Fibroblast of lung (primary cell): ENCODE data around the gene GLMP. TPM values are rescaled to one million over a fixed set of nuclear protein-coding genes. Genes with fewer than 3 reads are reported as not detected.

Experiments
- DNase-seq, 2 donors: peaks; one replicate each; pipeline versions ENCODE4 v3.0.0 to v3.0.0-alpha.2; 2010; ENCODE audit warnings: low read depth in 2 of 2
- H2AFZ ChIP-seq: 2 replicates; pipeline ENCODE4 v1.5.1; 2012; ENCODE audit warnings: low read length, control low read depth, inconsistent platforms
- H3K27ac ChIP-seq: 2 replicates; pipeline ENCODE4 v1.5.1; 2011; ENCODE audit warnings: low read length, control low read depth; ENCODE audit not compliant: insufficient read depth
- H3K27me3 ChIP-seq: 2 replicates; pipeline ENCODE4 v1.5.1; 2011; ENCODE audit warnings: mild to moderate bottlenecking, low read length; ENCODE audit not compliant: control insufficient read depth, insufficient read depth
- H3K36me3 ChIP-seq: 2 replicates; pipeline ENCODE4 v1.5.1; 2011; ENCODE audit warnings: low read length; ENCODE audit not compliant: control insufficient read depth, insufficient read depth
- H3K4me1 ChIP-seq: 2 replicates; pipeline ENCODE4 v1.5.1; 2011; ENCODE audit warnings: low read length; ENCODE audit not compliant: control insufficient read depth, insufficient read depth; ENCODE audit errors: extremely low read depth
- H3K4me2 ChIP-seq: 2 replicates; pipeline ENCODE4 v1.5.1; 2011; ENCODE audit warnings: low read length, control low read depth; ENCODE audit not compliant: insufficient read depth; ENCODE audit errors: extremely low read depth
- H3K4me3 ChIP-seq, 4 experiments: fragments of 200-600 bp in 1 of 4; sonication (generic) in 1 of 4; replicated peaks in 1 of 4; 2 replicates each; pipeline ENCODE4 v1.5.1; 2011 to 2016; ENCODE audit warnings: low read length in 4 of 4, low read depth in 3 of 4, mild to moderate bottlenecking in 3 of 4, control low read depth in 2 of 4, inconsistent platforms in 1 of 4, mixed read lengths in 1 of 4; ENCODE audit not compliant: insufficient read depth in 1 of 4; ENCODE audit errors: control extremely low read depth in 1 of 4
- H3K79me2 ChIP-seq: 2 replicates; pipeline ENCODE4 v1.5.1; 2012; ENCODE audit warnings: mild to moderate bottlenecking, low read length, inconsistent platforms; ENCODE audit not compliant: control insufficient read depth, insufficient read depth
- H3K9ac ChIP-seq: 2 replicates; pipeline ENCODE4 v1.5.1; 2011; ENCODE audit warnings: mild to moderate bottlenecking, low read length, control low read depth; ENCODE audit not compliant: insufficient read depth
- H3K9me3 ChIP-seq: 2 replicates; pipeline ENCODE4 v1.5.1; 2012; ENCODE audit warnings: low read depth, low read length; ENCODE audit not compliant: control insufficient read depth, insufficient read depth
- H4K20me1 ChIP-seq: 2 replicates; pipeline ENCODE4 v1.5.1; 2011; ENCODE audit warnings: low read length; ENCODE audit not compliant: control insufficient read depth, insufficient read depth; ENCODE audit errors: extremely low read depth
- CTCF ChIP-seq, 2 donors: IDR thresholded peaks in 1 of 2; conservative IDR thresholded peaks in 1 of 2; 1 replicate in 1 of 2; 2 replicates in 1 of 2; pipeline ENCODE4 v1.5.1; 2011 to 2012; ENCODE audit warnings: low read length in 2 of 2, control low read depth in 1 of 2, inconsistent platforms in 1 of 2, low read depth in 1 of 2, mild to moderate bottlenecking in 1 of 2
- EZH2 ChIP-seq: IDR thresholded peaks from 2 replicates; pipeline ENCODE4 v1.5.1; 2012; ENCODE audit warnings: low read length, control low read depth, mild to moderate bottlenecking; ENCODE audit errors: missing control alignments
- polyA plus RNA-seq, 2 donors: library from polyadenylated mRNA; depleted of rRNA in 1 of 2; stranded (reverse) in 1 of 2; unstranded in 1 of 2; fragments of >200 nt; gene quantifications; 2 replicates each; pipeline ENCODE4 v1.2.1, GENCODE V29; 2011 to 2012; ENCODE audit warnings: missing spikeins in 1 of 2
- total RNA-seq: library from RNA; depleted of rRNA; stranded (reverse); fragments of >200 nt; gene quantifications from 2 replicates; pipeline ENCODE4 v1.2.1, GENCODE V29; 2014

Gene GLMP
- total and polyA plus RNA-seq, 2 donors (not counting 1 experiment from before 2014, with no cell fraction given): 40.4 to 93.5 TPM

DNA sequence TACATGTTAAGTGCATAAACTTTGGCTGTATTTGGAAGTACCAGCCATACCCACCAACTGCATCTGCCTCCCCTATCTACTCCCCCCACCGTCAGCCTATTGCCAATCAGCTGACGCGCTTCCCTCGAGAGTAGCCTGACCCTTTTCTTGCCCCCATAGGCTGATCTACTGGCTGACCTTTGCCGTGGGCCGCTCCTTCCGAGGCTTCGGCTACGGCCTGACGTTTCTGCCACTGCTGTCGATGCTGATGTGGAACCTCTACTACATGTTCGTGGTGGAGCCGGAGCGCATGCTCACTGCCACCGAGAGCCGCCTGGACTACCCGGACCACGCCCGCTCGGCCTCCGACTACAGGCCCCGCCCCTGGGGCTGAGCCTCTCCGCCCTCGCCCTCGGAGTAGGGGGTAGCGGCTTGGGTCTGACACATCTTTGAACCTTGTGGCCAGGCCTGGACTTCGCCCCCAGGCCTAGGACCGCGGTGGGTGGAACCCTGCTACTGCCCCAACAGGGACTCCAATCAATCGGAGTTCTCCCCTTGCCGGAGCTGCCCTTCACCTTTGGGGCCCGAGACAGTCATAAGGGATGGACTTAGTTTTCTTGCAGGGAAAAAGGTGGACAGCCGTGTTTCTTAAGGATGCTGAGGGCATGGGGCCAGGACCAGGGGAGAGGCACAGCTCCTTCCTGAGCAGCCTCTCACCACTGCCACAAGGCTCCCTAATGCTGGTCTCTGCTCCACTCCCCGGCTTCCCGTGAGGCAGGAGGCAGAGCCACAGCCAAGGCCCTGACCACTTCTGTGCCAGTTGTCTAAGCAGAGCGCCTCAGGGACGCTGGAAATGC, 4.0 kb downstream of the GLMP start:
- TF ChIP-seq EZH2: no peak
- no peak for TF ChIP-seq CTCF (conservative IDR thresholded peaks at IDR 0.05 in 1 of 2, IDR thresholded peaks at IDR 0.05 in 1 of 2; ENCODE audit: low read depth in 1 of 2, low read length in 2 of 2)
- peak overlapping the region; percentile 73 for H3K27ac ChIP-seq
- H3K27me3 ChIP-seq: no peaks in the 10 kb centered on the region
- H3K4me2 ChIP-seq: peak overlapping the region; percentile 75
- H3K4me1 ChIP-seq: peaks cover 8% of the 10 kb centered on the region
- H3K9ac ChIP-seq: peak overlapping the region; percentile 74
- peaks cover 6% of the 10 kb centered on the region for H3K79me2 ChIP-seq
- peak overlapping the region; percentile 94 for H2AFZ ChIP-seq
- H3K36me3 ChIP-seq: peaks cover 4% of the 10 kb centered on the region
- no peaks in the 10 kb centered on the region for H4K20me1 ChIP-seq
- peak overlapping the region; percentile 57 to 69 (median 63) for H3K4me3 ChIP-seq
- peak; percentile 80 to 81 for DNase-seq
- no peaks in the 10 kb centered on the region for H3K9me3 ChIP-seq

DNA sequence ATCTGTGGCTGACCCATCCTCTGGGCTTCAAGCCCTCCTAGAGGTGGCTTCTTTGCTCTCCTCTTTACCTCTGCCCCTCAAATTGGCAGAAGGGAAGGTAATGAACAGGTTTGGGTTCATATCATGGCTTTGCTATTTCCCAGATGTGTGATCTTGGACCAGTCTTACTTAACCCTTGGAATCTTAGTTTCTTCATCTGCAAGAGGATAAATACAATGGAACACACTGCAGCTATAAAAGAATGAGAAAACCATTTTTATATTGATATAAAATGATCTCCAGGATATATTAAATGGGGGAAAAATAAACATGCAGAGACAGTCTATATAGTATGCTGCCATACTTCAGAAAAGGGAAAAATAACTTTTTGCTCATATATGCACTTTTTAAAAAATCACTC, 5.6 kb downstream of the GLMP start:
- Histone ChIP-seq H3K27ac (no peak overlapping the region), H3K9ac (no peak overlapping the region), H3K4me2 (no peak overlapping the region), H3K4me1 (peaks cover 5% of the 10 kb centered on the region), H3K27me3 (no peaks in the 10 kb centered on the region), H4K20me1 (no peaks in the 10 kb centered on the region), H2AFZ (no peak overlapping the region), H3K9me3 (no peaks in the 10 kb centered on the region), H3K4me3 (no peak overlapping the region), H3K79me2 (peaks cover 3% of the 10 kb centered on the region), H3K36me3 (peaks cover 10% of the 10 kb centered on the region)
- TF ChIP-seq CTCF (conservative IDR thresholded peaks at IDR 0.05 in 1 of 2, IDR thresholded peaks at IDR 0.05 in 1 of 2; ENCODE audit: low read depth in 1 of 2, low read length in 2 of 2) (no peak), EZH2 (no peak)
- no peak for DNase-seq

GRCh38 chr1:156286061-156286460, 9.4 kb downstream of the GLMP start:
- H3K4me1 ChIP-seq: peaks cover 3% of the 10 kb centered on the region
- H3K27me3 ChIP-seq: no peaks in the 10 kb centered on the region
- H2AFZ ChIP-seq: no peak overlapping the region
- no peaks in the 10 kb centered on the region for H3K9me3 ChIP-seq
- H4K20me1 ChIP-seq: peaks cover under 1% of the 10 kb centered on the region
- TF ChIP-seq CTCF (conservative IDR thresholded peaks at IDR 0.05 in 1 of 2, IDR thresholded peaks at IDR 0.05 in 1 of 2; ENCODE audit: low read depth in 1 of 2, low read length in 2 of 2): no peak
- no peak overlapping the region for H3K4me2 ChIP-seq
- no peak overlapping the region for H3K27ac ChIP-seq
- no peak for DNase-seq
- H3K9ac ChIP-seq: no peak overlapping the region
- H3K79me2 ChIP-seq: peaks cover 12% of the 10 kb centered on the region
- peaks cover 7% of the 10 kb centered on the region for H3K36me3 ChIP-seq
- no peak overlapping the region for H3K4me3 ChIP-seq
